NCI-H1417 treated with DMSO at 0.1 percent for 48 hours (cell line): ENCODE measurements around the gene PSMD1.

Experiments used
- DNase-seq: peaks from one replicate; lab custom pipeline; 2025; lab: John Stamatoyannopoulos, UW

The PSMD1 gene

DNA sequence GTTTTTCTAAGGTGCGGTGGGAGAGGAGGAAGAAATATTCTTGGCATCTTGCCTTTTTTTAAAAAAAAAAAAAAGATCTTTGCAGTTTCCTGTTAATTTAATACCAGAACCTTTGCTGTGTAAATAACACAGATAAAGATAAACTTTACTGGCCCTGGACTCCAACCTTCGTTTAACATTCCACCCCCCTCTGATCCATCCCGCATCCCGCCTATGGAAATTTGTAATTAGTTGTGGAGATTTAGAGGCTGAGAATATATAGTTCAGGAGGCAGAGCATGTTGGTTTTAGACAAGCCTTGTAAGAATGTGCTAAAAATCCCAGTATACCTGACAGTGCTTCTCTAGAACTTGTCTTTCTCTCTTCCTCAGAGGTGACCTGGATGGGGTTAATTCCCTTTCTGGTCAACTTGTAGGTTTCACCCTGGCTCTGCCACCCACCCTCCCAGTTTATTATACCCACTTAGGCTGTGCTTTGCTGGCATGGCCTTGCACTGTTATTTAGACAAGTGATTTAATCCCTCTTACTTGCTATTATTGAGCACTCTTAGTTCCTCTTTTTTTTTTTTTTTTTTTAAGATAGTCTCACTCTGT lies 22.3 kb upstream of the PSMD1 start:
- DNase-seq: no peak

DNA sequence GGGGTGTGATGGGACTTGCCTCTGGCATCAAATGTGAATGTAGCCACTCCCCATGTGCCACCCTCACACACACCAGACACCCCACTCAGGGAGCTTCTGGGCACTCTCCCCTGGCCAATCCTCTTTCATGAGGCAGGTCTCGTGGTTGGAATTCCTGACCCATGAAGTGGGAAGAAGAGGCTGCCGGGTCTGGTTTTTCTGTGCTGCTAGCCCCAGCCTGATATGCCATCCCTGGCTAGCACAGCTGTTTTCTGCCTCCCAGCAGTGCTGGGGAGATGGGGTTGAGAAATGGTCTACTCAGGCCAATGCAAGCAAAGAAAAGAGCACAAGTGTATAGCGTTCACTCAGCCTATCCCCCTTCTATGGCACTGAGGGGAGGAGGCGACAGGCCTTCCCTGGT lies 20.5 kb upstream of the PSMD1 start:
- DNase-seq: no peak

DNA sequence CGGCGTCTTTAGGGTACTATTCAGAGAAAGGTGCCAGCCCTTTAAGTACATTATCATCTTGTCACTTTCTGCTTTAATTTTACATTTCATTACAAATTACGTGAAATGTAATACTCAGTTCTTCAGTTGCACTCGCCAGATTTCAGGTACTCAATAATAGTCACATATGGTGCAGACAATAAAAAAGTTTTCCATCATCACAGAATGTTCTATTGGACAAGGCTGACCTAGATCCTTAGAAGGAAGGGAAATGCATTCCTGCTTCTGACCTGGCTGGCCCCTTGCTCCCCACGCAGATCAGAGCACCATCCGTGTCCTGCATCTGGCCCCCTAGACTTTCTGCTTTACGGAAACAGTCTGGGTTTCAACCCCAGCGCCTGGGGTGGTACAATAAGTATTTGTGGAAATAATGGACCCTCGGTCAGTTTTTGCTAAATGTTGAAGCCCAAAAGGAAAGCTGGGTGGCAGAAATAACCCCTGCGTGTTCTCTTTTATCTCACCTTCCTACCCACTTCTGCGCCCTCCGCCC lies 20.0 kb upstream of the PSMD1 start:
- DNase-seq: no peak

DNA sequence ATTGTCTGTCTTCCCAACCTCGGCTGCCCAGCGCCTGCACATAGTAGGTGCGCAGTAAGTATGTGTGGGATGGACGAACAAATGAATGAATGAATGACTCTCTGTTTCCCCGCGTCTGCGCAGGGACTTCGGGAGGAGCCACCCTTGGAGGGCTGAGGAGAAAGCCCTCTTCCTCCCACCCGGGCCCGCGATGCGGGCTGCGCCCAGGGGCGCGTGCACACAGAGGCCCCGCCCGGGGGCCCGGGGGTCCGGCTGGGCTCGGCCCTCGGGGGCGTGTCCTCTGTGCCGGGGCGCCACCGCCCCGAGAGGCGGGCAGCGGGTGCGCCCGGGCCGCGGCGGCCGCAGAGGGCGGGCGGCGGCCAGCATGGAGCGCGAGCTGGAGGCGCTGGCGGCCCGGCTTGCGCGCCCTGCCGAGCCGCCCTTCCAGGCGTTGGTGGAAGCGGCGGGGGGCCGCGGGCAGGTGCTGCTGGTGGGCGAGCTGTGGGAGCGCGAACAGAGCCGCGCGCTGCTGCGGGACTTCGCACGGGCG lies 19.4 kb upstream of the PSMD1 start, which contains the start of gene C2orf72:
Gene C2orf72 (plus strand): TSS at position 322 of the 529 bp plus-strand sequence. CDS start 43 bp downstream, at position 365.
- no peak for DNase-seq

DNA sequence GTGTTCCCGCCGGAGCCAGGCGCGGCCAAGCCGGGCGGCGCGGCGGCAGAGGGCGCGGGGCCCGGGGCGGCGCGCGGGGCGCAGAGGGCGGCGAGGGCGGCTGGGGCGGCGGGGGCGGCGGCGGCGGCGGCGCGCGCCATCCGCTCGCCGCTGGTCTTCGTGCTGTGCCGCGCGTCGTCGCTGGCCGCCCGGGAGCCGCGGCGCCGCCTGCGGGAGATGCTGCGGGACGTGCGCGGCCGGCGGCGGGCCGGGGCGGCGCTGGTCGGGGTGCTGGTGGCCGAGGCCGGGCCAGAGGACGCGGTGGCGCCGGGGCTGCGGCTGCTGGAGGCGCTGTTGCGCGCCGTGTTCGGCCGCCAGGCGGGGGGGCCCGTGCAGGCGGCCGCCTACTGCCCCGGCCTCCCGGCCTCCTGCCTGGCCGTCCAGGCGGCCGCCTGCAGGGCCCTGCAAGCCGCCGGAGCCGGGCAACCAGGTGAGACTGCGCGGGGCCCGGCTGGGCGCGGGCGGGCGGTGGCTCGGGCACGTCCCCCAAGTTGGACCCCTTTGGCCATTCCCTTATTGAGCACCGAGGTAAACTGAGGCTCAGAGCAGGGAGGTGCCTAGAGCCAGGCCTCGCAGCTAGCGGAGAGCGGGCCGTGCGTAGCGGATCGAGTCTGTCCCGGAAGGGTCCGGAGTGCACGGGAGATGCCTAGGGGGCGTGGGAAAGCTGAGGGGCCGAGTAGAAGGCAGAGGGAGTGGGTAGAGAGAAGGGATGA lies 18.8 kb upstream of the PSMD1 start:
- no peak for DNase-seq

DNA sequence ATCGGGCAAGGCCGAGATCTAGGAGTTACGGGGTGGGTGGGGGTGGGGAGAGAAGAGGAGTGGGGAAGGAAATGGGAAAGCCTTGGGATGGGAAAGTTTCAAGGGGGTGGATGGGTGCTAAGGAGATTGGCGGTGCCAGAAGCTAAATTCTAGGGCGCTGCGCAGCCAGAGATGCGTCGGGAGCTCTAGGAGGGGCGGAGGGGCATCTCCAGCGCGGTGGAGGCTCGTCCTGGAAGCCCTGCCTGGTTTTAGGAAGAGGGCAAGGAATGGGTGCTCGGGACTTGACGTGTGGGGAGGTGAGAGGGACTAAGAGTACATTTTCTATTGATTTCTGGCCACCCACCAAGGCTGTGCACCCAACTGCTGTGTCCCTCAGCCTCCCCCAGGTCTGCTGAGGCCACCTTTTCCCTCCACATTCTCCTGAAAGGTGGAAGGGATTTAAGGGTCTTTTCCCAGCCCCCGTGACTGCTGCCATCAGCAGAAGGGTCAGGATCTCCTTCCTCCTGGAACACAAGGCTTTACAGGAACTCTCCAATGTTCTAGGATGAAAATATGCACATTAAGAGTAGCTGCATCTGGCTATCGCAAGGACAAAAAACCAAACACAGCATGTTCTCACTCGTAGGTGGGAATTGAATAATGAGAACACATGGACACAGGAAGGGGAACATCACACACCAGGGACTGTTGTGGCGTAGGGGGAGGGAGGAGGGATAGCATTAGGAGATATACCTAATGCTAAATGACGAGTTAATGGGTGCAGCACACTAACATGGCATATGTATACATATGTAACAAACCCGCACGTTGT lies 18.0 kb upstream of the PSMD1 start:
- no peak for DNase-seq

DNA sequence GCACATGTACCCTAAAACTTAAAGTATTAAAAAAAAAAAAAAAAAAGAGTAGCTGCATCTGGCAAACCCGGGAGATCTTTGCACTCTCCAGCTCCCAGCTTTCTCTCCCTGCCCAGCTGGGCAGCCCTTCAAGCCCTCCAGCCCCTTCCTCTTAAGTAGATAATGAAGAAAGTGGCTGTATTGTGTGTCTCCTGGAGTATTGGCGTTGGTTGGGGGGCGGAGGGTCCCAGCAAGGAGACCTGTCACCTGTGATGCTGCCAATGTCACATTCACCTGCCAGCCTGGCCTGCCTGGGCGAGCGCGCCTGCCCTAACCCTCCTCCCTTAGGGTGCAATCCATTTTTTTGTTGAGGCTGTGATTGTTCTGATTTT lies 17.4 kb upstream of the PSMD1 start:
- no peak for DNase-seq

DNA sequence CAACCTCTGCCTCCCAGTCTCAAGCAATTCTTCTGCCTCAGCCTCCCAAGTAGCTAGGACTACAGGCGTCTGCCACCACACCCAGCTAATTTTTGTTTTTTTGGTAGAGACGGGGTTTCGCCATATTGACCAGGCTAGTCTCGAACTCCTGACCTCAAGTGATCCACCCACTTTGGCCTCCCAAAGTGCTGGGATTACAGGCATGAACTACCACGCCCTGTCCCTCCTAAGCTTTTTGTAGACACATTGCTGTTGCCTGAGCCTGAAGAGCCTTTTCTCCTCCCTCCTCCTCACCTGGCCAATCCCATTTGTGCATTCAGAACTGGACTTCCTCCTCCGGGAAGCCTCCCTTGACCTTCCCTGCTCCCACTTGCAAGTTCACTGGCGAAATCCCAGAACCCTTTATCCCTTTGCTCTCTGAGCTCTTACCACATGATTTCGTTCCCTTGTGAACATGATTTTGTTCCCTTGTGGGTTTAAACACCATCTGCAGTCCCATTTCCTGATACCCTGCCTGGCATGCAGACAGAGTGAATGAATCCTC lies 16.8 kb upstream of the PSMD1 start:
- no peak for DNase-seq

DNA sequence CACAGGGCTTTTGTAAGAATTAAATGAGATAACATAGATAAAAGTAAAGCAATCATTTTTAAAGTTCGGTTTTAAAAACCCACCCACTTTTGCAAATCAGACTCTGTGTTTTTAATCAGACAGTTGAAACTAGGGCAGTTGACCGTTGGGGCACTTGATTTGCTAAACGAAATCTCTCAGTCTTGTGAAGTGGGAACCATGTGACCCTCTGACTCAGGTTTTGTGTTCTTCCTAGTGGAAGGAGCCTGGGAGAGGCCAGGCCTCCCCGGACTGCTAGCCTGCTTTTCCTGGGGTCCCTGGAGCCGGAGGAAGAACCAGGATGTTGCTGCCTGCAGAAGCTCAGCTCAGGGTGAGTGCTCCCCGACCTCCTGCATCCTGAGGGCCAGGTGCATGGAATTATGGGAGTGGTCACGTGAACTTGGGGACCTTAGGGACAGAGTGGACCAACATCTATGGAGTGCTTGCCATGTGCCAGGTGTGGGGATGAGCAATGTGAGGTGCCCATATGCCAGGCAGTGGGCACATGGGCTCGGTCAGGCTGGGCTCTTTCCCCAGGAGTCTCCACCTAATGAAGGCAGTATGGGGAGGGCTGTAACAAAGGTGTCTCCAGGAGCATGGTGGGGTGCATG lies 15.5 kb upstream of the PSMD1 start:
- DNase-seq: no peak

DNA sequence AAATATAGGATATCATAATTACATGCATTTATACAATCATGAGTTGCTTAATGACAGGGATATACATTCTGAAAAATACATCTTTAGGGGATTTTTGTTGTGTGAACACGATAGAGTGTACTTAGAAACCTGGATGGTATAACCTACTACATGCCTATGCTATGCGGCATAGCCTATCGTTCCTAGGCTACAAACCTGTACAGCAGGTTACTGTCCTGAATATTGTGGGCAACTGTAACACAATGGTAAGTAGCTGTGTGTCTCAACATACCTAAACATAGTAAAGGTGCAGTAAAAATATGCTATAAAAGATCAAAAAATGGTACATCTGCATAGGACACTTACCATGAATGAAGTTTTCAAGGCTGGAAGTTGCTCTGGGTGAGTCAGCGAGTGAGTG lies 12.9 kb upstream of the PSMD1 start:
- no peak for DNase-seq

DNA sequence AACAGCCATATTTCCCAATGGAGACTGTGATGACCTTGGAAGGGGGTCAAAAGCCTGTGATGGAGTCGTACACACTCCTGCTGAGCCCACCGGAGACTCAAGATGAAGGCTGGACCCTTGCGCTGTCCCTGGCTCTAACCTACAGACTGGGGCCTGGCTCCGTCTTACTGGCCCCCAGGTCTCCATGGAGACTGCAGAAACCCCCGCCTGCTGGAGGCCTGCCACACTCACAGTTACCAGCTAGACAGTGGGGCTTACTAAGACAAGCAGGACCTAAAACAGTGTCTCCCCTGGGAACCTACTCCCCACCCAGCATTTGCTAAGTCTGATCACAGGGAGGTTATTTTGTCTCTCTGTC lies 9.8 kb upstream of the PSMD1 start:
- DNase-seq: no peak

DNA sequence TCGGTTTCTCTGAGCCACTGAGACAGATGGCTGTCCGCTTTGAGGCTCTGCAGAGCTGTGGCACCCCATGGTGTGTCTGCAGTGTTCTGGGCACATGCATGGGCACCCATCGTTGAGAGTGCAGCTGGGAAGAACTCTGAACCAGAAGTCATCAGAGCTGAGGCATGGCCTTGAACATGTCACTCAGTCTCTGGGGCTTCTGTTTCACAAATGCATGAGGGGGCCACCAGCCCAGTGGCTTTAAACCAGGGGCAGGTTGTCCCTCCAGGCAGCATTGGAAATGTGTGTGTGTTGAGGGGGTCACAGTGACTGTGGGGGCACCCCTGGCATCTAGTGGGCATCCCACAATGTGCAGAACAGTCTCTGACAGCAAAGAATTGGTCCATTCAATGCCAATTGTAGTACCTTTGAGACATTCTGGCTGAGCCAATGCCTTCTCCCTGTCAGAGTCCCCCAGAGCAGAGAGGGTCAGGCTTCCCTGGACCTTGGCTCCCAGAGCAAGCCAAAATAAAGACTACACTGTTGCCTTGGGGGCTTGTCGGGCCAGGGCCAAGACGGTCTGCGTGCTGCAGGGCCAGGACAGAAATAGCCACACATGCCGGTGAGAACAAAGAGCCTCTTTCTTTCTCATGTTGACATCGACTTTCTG lies 9.3 kb upstream of the PSMD1 start:
- no peak for DNase-seq

DNA sequence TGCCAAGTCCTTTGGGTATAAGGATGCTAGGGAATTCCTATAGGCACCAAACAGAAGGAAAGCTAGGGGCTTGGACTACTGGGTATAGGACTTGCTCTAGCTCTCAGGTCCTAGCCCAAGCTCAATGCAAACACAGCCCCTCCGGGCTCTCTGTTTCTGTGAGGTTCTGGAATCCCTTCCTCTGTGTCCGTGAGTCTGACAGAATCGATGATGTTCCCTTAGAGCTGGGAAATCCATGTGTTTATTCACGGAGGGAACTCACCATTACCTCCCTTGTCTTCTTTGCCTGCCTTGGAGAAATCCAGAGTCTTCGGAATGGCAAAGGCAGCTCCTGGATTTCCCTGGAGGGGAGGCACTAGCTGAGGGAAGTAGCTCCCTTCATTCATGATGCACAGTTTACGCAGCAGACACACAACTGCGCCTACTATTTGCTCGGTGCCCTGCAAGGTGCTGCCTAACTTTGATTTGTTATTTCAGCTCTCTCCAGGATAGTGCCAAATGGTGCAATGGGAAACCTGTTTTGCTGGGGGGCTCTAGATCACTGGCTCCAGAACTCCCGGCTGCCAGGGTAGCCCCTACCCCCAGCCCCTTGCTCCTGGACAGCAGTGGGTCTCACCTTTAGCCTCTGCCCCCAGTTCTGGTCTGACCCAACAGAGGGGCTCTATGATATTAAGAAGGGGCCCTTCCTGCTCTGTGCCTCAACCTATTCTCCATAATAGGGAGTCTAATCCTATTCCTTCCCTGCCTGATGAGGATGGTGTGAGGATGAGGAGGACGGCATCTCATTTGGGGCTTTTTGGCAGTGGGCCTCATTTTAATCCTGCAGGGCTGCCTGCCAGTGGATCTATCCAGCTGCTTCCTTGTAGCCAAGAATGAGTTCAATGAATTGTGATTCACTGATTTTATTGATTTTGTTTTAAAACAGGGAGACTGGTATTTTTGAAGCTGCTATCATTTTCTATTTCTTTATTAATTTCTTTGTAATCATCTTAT lies 8.4 kb upstream of the PSMD1 start:
- DNase-seq: no peak

DNA sequence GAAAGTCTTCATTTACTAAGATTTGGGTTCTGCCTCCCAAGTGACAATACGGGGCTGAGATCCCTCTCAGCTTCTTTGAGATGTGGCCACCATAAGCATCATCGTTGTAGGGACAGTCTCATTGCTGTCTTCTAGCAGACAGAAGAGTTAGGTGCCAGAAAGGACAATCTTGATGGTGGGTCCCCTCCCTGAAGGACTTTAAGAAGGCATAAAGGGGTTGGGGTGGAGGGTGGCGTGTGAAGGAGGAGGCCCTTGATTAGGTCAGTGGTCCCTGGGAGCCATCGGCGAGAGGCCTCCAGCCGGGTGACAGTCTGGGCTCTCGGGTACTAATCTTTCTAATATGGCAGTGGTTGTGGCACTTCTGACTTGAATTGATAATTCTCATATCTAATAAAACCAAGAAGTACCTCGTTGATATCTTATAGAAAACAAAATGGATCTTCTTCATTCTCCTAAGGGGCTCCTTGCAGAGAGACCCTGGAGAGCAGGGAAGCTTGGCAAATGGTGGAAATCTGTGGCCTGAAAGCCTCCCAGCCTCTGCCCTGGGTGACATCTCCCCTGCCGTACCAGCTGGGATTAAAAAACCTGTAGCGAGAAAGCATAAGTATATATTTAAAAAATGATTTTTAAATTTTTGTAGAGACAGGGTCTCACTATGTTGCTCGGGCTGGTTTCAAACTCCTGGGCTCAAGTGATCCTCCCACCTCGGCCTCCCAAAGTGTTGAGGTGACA lies 7.2 kb upstream of the PSMD1 start:
- DNase-seq: no peak

DNA sequence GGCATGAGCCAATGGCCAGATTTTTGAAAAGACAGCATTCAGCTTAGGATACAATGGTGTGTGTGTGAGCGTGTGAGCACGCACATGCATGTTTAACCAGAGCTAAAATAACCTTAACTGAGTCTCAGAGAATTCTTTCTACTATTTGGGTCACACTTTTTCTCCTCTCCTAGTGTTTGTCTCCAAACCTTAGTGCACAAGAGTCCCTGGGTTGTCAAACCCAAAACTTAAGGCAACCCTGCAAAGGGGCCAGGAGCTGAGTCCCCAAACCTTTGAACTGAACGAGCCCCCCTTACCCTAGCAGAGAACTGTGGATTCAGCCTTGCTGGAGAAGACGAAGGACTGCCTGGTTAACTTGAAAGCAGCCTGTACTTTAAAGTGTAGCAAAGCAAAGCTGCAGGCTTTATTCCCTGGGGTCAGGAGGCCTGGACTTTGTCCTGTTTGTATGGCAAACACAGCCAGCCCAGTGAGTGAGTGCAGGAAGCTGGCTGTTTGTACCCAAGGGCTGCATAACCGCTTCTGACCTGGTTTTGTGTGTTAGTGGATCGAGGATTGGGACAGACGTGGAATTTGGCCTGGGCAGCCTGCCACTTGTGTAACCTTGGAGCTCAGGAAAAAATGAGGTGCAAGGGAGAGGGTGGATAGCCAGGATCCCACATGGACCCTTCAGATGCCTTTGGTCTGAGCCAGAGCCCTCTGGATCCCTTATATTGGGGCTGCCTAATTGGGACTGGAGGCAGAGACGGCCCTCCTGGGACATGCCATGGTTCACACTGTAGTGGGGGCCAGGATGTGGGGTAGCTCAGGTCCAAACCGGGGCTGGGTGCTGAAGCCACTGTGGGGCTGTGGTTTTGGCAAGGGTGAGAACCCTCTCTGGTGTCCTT lies 6.4 kb upstream of the PSMD1 start:
- DNase-seq: no peak

DNA sequence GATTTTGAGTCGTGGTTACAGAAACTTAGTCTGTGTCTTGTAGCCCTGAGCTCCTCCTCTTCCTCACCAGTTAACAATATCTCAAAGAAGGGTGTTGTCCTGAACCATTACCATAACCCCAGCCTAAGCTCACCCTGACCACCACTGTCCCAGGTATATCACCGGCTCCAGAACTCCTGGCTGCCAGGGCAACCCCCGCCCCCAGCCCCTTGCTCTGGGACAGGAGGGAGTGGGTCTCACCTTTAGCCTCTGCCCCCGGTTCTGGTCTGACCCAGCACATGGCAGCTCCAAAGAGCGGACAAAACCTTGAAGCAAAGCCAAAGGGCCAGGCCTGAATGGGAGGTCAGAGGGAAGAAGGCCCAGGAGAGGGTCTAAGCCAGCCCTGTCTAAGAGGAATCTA lies 5.6 kb upstream of the PSMD1 start:
- no peak for DNase-seq

DNA sequence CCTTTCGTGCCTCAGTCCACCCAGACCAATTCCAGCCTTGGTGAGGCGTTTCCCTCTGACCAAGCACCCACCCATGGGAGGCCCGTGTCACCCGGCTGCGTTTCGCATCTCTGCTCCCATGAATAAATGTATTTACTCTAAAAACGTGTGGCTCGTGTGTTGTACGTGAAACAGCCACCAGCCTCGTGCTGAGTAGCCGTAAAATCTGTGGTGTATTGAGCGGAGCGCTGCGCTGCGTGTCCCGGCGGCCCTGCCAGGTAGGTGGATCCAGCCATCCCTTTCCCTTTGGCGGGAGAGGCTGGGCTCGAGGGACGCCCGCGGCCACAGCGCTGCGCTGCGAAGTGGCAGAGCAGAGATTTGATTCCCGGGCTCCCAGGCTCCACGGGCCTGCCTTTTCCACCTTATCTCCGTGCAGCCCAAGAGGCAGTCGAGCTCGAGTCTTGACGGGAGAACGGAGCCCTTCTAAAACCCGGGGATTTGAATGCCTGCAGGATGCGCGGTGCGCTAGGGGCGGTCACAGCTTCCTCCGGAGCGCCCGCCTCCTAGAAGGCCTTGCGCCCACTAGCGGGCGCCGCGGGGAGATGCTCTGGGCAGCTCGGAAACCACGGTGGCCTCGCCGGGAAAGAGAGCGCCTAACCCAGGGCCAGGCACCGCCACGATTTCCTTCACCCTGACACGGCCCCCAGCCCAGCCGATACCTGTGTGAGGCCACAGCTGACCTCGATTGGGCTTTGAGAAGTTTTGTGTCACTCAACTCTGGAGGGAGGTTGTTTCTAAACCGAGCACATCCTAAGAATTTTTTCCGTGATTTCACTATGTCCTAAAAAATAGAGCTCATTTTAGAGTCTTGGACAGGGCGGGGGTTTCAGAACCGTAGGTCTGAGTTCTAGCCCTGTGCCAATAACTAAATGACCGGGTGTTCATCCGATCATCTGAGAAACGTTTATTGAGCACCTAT lies 3.9 kb upstream of the PSMD1 start:
- peak; percentile 58 for DNase-seq
